GM19025 (cell line): ENCODE measurements around the gene FGD5.

Experiments
- ATAC-seq: cut with Tn5 transposase; IDR thresholded peaks from one replicate; pipeline ENCODE4 v1.9.1; 2021; ENCODE audit warnings: mild to moderate bottlenecking, low read depth, moderate library complexity; ENCODE audit not compliant: unreplicated experiment

Gene FGD5

DNA sequence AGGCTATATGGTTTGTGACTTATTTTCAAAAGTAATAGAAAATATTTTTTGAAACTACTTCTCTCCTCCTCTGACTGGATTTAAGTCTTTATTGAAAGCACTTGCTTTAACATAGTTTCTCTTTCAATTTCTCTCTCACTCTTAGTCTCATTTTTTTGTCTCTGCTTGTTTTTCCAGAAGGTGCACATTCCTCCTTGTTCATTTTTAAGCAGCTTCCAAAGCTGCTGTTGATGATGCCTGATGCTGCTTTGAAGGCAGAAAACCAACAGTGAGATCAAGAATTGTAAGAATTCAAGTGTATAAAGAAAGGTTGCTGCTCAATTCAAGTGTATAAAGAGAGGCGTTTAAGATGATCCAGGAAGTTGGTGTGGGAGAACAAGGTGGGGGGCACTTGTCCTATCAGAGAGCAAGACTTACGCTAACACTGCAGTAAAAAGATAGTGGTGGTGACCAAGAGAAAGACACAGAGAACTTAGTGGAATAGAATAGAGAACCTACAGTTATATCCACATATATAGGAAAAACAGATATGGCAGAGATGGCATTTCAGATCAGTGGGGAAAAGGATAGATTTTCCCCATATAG is 140.7 kb downstream of the FGD5 start:
- ATAC-seq: no peak

DNA sequence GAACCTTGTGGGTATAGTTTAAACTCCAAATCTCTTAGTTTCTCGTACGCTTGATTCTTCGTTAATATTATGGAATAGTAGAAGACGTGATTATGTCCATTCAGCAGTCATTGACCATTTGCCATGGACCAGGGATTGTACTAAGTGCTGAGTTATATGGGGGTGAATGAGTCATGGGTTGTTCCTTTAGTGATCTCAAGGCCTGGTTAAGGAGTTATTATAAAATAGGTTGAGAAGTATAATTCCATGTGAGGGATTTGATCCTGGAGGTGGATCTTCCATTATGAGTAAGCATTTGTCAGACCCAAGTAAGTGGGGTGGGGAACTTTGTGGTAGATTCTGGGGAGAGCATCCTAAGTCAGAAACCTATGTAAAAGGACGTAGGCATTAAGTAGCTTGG is 144.0 kb downstream of the FGD5 start:
- ATAC-seq: no peak

DNA sequence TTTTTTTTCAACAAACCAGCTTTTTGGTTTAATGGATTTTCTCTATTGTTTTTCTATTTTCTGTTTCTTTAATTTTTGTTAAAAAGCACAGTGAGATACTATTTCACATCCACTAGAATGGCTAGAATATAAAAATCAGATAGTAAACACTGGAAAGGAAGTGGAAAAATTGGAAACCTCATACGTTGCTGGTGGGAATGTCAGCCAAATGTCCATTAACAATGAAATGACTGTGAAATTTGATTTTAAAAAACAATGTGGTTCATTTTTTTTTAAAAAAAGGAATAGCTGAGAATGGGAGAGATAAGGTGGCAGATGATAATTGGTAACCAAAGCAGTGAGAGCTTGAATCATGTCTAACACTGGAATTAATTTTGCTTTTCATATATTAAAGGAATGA is 148.5 kb downstream of the FGD5 start:
- no peak for ATAC-seq

DNA sequence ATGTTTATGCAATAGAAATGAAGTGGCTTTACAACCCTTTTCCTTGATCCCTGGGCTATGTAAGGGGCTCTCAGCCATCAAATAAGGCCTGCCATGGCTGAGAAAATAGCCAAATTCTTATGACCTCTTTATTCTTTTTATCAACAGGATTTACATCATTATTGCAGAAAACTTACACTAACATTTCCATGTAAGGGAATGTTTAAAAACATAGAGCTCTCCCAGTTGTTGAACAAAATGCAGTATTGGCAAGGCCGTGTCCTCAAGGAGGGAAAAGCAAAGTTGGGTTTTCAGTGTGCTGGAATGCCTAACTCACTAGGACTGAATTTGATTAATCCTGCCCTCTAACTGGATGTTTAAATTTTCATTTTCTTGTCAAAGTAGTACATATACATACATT is 150.9 kb downstream of the FGD5 start:
- ATAC-seq: no peak

DNA sequence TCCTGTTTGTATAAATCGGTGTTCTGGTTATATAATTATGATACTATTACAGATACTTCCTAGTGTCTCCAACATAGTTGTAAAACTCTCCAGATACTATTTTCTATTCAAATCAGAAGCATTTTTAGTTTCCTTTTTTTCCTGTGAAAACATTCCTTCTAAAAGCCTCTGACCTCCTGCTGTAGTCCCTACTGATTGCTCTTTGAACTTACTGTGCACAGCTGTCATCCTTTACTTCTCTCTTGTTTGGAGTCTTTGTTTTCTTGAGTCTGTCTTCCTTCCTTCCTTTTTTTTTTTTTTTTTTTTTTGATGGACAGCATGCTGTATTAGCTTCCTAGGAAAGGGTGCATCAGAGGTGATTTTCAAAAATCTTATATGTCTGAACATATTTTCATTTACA is 157.6 kb downstream of the FGD5 start:
- ATAC-seq: no peak

DNA sequence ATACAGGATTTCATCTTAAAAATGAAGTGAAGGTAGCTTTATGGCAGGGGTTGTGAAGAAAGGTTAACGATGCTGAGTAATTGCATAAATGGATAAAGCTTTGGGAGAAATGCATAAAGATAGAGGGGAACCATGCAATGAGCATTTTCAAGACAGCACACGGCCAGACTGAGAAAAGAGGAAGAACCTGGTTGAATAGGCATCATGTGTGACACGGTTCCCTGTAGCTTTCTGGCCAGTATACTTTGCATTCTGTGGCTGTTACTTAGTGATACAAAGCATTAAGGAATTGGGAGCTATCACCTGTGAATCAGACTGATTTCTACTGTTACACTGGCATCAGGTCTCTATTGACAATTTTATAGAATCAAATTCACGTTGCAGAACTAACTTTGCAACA is 161.9 kb downstream of the FGD5 start:
- ATAC-seq: no peak
